Measurements from ENCODE around the gene PODXL. TPM values are rescaled to one million over a fixed set of nuclear protein-coding genes. Genes with fewer than 3 reads are reported as not detected.

Gene PODXL
- total and polyA plus RNA-seq, 11 donors: 30.9 to 230 (median 71.8) TPM

- 64 to 75% (median 71%) methylated on average over 6 of the region's 6 CpGs for WGBS, 4 donors
Measured at GRCh38 chr7:131568510-131568909, 12.1 kb upstream of the PODXL start.

GRCh38 chr7:131564640-131565039 lies 8.2 kb upstream of the PODXL start:
- intact Hi-C loops (cut with DNase I): no loop called here
- no peak for TF ChIP-seq POLR2A (IDR thresholded peaks at IDR 0.05)
- no peak for TF ChIP-seq CTCF (IDR thresholded peaks at IDR 0.05)
- ATAC-seq: no peak

More at GRCh38 chr7:131568510-131568909, 12.1 kb upstream of the PODXL start:
- ATAC-seq (peak in 3 of 4 donors; percentile 22 to 78 (median 22)), DNase-seq (no peak)
- Histone ChIP-seq H3K36me3 (no peaks in the 10 kb centered on the region), H3K9me3 (no peaks in the 10 kb centered on the region), H3K27me3 (no peaks in the 10 kb centered on the region), H3K27ac (peak overlapping the region in 2 of 12 donors; percentile 9 to 33), H3K4me1 (no peaks in the 10 kb centered on the region), H3K4me3 (no peak overlapping the region)
- TF ChIP-seq POLR2A (IDR thresholded peaks at IDR 0.05): no peak
- TF ChIP-seq CTCF (IDR thresholded peaks at IDR 0.05): no peak
- intact Hi-C loops (cut with DNase I): no loop called here

GRCh38 chr7:131563918-131564317 lies 7.5 kb upstream of the PODXL start:
- no peak for DNase-seq
- H3K27ac ChIP-seq: no peak overlapping the region
- no peaks in the 10 kb centered on the region for H3K4me1 ChIP-seq
- H3K4me3 ChIP-seq: no peak overlapping the region
- H3K27me3 ChIP-seq: no peaks in the 10 kb centered on the region
- 83 to 86% (median 84%) methylated on average over 5 of the region's 5 CpGs for WGBS, 4 donors
- H3K9me3 ChIP-seq: no peaks in the 10 kb centered on the region
- H3K36me3 ChIP-seq: no peaks in the 10 kb centered on the region
- no peak for TF ChIP-seq POLR2A (IDR thresholded peaks at IDR 0.05)
- no peak for TF ChIP-seq CTCF (IDR thresholded peaks at IDR 0.05)
- intact Hi-C loops (cut with DNase I): no loop called here
- no peak for ATAC-seq

More at GRCh38 chr7:131564640-131565039, 8.2 kb upstream of the PODXL start:
- Histone ChIP-seq H3K27me3 (no peaks in the 10 kb centered on the region), H3K36me3 (no peaks in the 10 kb centered on the region), H3K4me3 (no peak overlapping the region), H3K27ac (no peak overlapping the region), H3K9me3 (no peaks in the 10 kb centered on the region), H3K4me1 (no peaks in the 10 kb centered on the region)
- no peak for DNase-seq
- WGBS, 4 donors: 87 to 92% (median 89%) methylated on average over 5 of the region's 5 CpGs

- no peaks in the 10 kb centered on the region for H3K36me3 ChIP-seq
- peaks cover 0 to 9% (median 3%) of the 10 kb centered on the region in 12 donors for H3K4me1 ChIP-seq
- TF ChIP-seq POLR2A (IDR thresholded peaks at IDR 0.05): no peak
- no peak for TF ChIP-seq CTCF (IDR thresholded peaks at IDR 0.05)
- no peaks in the 10 kb centered on the region for H3K9me3 ChIP-seq
- 88 to 97% (median 93%) methylated on average over 2 of the region's 2 CpGs for WGBS, 4 donors
- no peaks in the 10 kb centered on the region for H3K27me3 ChIP-seq
- no peak overlapping the region for H3K4me3 ChIP-seq
- no peak for DNase-seq
- no peak overlapping the region for H3K27ac ChIP-seq
- intact Hi-C loops (cut with DNase I): no loop called here
- ATAC-seq: no peak
Measured at GRCh38 chr7:131562941-131563340, 6.5 kb upstream of the PODXL start.

Measured in heart left ventricle (tissue), 16 donors.